ENCODE results near the gene VGLL4.

The VGLL4 gene

DNA sequence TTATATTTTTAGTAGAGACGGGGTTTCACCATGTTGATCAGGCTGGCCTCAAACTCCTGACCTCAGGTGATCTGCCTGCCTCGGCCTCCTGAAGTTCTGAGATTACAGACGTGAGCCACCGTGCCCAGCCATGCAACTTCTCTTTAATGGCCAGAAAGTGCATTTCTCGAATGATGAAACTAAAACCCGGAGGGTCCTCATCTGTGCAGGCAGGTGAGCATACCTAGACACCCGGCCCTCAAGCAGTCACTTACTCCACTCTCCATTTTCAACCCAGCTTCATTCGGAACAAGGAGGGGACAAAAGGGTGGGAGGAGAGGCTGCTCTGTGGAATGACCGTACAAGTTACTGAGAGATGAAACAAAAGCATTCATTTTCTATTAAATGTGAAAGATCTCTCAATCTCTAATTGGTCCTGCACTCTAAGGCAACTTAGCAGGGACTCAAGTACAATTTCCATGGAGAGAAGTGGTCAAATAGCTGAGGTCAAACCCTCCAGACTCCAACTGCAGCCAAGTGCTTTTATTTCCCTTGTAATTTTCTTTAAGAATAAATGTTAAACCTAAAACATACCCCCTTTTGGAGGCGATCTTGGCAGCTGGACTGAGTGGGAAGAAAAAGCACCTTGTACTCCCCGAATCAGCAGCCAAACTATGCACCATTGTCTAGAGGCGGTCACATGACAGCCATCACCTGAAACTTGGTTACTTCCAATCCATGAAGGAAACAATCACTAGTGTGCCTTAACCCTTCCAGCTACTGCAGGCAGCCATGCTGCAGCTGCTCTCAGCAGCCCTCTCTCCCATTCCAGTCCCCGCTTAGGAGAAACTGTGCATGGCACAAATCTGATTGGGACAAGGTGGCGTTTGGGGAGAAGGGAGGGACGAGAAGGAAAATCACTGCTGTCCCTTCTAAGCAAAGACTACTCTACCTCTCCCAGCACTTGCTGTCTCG, 62.2 kb downstream of the VGLL4 start:
- ChIA-PET POLR2A (no interaction called here), CTCF (no interaction called here)
- no peak for DNase-seq (ENCODE audit: extremely low spot score)
- TF ChIP-seq L3MBTL2 (conservative IDR thresholded peaks at IDR 0.05) (no peak), NFRKB (IDR thresholded peaks at IDR 0.05) (no peak), HDGF (IDR thresholded peaks at IDR 0.05; ENCODE audit: borderline replicate concordance) (no peak), FOXM1 (IDR thresholded peaks at IDR 0.05; ENCODE audit: borderline replicate concordance) (no peak), CTBP1 (IDR thresholded peaks at IDR 0.05; ENCODE audit: borderline replicate concordance) (no peak), ARNT (IDR thresholded peaks at IDR 0.05) (no peak), BHLHE40 (IDR thresholded peaks at IDR 0.05; ENCODE audit: borderline replicate concordance) (no peak), FOXK2 (IDR thresholded peaks at IDR 0.05) (no peak), SUZ12 (IDR thresholded peaks at IDR 0.05) (no peak), TARDBP (IDR thresholded peaks at IDR 0.05) (no peak), ELF4 (IDR thresholded peaks at IDR 0.05) (no peak), SP1 (IDR thresholded peaks at IDR 0.05) (no peak)

DNA sequence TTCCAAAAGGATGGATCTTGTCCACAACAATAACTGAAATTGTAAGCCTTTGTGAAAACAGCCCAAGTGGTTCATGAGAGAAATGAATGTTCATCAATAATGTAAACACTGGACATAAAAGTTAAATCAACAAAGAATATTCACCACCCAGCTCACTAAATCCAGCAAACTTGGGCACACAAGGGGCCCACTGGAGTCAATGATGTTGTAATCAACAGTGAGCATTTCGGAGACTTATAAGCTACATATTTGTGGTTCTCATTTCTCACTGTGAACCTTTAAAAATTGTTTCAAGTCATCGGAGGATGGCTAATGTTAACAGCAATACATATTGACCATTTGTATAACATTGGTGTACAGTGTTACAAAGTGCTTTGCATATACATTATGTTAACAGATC, 63.1 kb downstream of the VGLL4 start:
- POLR2A ChIA-PET = no interaction called here
- no peak for DNase-seq (ENCODE audit: extremely low spot score)
- CTCF ChIA-PET = no interaction called here
- TF ChIP-seq ELF4 (IDR thresholded peaks at IDR 0.05) = no peak
- TF ChIP-seq CTBP1 (IDR thresholded peaks at IDR 0.05; ENCODE audit: borderline replicate concordance) = no peak
- no peak for TF ChIP-seq SUZ12 (IDR thresholded peaks at IDR 0.05)
- TF ChIP-seq FOXK2 (IDR thresholded peaks at IDR 0.05) = no peak
- TF ChIP-seq FOXA1 (IDR thresholded peaks at IDR 0.05) = no peak
- no peak for TF ChIP-seq HDGF (IDR thresholded peaks at IDR 0.05; ENCODE audit: borderline replicate concordance)
- no peak for TF ChIP-seq ARNT (IDR thresholded peaks at IDR 0.05)
- TF ChIP-seq, protein P1, sequence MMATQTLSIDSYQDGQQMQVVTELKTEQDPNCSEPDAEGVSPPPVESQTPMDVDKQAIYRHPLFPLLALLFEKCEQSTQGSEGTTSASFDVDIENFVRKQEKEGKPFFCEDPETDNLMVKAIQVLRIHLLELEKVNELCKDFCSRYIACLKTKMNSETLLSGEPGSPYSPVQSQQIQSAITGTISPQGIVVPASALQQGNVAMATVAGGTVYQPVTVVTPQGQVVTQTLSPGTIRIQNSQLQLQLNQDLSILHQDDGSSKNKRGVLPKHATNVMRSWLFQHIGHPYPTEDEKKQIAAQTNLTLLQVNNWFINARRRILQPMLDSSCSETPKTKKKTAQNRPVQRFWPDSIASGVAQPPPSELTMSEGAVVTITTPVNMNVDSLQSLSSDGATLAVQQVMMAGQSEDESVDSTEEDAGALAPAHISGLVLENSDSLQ (IDR thresholded peaks at IDR 0.05) = no peak
- no peak for TF ChIP-seq BHLHE40 (IDR thresholded peaks at IDR 0.05; ENCODE audit: borderline replicate concordance)
- TF ChIP-seq LEF1 (IDR thresholded peaks at IDR 0.05; ENCODE audit: borderline replicate concordance) = no peak
- no peak for TF ChIP-seq TARDBP (IDR thresholded peaks at IDR 0.05)
- TF ChIP-seq L3MBTL2 (conservative IDR thresholded peaks at IDR 0.05) = no peak
- no peak for TF ChIP-seq SP1 (IDR thresholded peaks at IDR 0.05)
- no peak for TF ChIP-seq FOXM1 (IDR thresholded peaks at IDR 0.05; ENCODE audit: borderline replicate concordance)
- no peak for TF ChIP-seq NFRKB (IDR thresholded peaks at IDR 0.05)

DNA sequence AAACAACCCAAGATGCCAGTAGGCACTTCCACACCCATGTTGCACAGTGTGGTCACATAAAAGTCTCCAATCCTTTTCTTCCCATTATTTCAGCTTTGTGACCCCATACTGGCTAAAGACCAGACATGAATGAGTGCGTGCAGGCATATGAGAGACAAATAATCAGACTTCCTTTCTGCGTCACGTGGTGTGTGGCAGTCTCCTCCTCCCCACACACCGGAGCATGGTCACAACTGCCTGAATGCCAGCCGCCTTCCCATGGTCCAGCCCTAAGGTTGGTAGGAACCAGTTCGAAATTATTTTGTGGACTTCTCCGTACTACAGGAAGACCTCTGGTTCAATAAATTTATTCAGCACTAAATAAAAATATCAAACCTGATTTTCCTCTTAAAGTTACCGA, 65.5 kb downstream of the VGLL4 start:
- ChIA-PET CTCF (no interaction called here), POLR2A (no interaction called here)
- no peak for DNase-seq (ENCODE audit: extremely low spot score)
- TF ChIP-seq FOXM1 (IDR thresholded peaks at IDR 0.05; ENCODE audit: borderline replicate concordance) (no peak), TARDBP (IDR thresholded peaks at IDR 0.05) (no peak), SP1 (IDR thresholded peaks at IDR 0.05) (no peak), FOXK2 (IDR thresholded peaks at IDR 0.05) (no peak), ZNF384 (IDR thresholded peaks at IDR 0.05) (no peak), ARNT (IDR thresholded peaks at IDR 0.05) (no peak), L3MBTL2 (conservative IDR thresholded peaks at IDR 0.05) (no peak), CTBP1 (IDR thresholded peaks at IDR 0.05; ENCODE audit: borderline replicate concordance) (no peak), LEF1 (IDR thresholded peaks at IDR 0.05; ENCODE audit: borderline replicate concordance) (no peak), SUZ12 (IDR thresholded peaks at IDR 0.05) (no peak), ELF4 (IDR thresholded peaks at IDR 0.05) (no peak), BHLHE40 (IDR thresholded peaks at IDR 0.05; ENCODE audit: borderline replicate concordance) (no peak), HDGF (IDR thresholded peaks at IDR 0.05; ENCODE audit: borderline replicate concordance) (no peak), NFRKB (IDR thresholded peaks at IDR 0.05) (no peak), FOXA1 (IDR thresholded peaks at IDR 0.05) (no peak)
- TF ChIP-seq, protein P1 (IDR thresholded peaks at IDR 0.05) = no peak

DNA sequence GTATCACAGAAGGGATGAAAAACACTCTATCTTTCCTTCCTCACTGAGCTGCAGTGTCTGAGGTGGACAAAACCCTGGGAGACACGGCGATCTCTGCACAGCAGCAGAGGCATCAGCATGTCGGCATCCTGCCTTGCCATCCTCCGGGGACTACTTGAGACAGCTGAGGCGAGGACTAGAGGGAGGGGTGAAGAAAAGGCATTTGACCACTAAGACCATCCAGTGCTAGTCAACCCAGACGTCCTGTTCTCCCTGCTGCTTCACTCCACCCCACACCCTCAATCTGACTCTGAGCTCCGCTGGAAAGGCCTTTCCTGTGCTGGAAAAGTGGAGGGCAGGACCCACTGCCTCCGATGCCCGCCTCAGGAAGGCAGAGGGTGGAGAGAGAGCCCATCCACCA, 67.3 kb downstream of the VGLL4 start:
- no peak for TF ChIP-seq L3MBTL2 (conservative IDR thresholded peaks at IDR 0.05)
- TF ChIP-seq HDGF (IDR thresholded peaks at IDR 0.05; ENCODE audit: borderline replicate concordance) = no peak
- no peak for TF ChIP-seq FOXK2 (IDR thresholded peaks at IDR 0.05)
- no peak for TF ChIP-seq FOXM1 (IDR thresholded peaks at IDR 0.05; ENCODE audit: borderline replicate concordance)
- no peak for TF ChIP-seq SP1 (IDR thresholded peaks at IDR 0.05)
- TF ChIP-seq CTBP1 (IDR thresholded peaks at IDR 0.05; ENCODE audit: borderline replicate concordance) = no peak
- TF ChIP-seq SUZ12 (IDR thresholded peaks at IDR 0.05) = no peak
- TF ChIP-seq ZNF384 (IDR thresholded peaks at IDR 0.05) = no peak
- no peak for TF ChIP-seq FOXA1 (IDR thresholded peaks at IDR 0.05)
- no peak for TF ChIP-seq ELF4 (IDR thresholded peaks at IDR 0.05)
- TF ChIP-seq NFRKB (IDR thresholded peaks at IDR 0.05) = no peak
- ChIA-PET POLR2A (no interaction called here), CTCF (no interaction called here)
- DNase-seq (ENCODE audit: extremely low spot score) = no peak

DNA sequence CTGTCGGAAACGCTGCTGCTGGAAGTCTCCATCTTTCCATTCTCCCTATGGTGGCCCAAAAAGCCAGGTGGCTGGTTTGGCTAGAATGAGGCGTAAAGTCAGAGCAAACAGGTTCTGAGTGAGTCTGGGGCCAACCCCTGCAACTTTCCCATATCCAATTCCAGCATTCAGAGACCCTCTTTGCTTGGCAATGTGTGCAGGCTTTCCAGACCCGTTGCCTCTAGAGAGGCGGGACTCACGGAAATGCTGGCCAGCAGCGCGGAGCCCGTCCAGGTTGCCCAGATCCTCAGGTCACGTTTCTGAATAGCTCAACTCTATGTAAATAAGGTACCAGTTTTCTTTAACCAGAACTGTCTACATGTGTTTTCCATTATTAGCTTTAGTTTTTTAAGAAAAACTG, 68.0 kb downstream of the VGLL4 start:
- CTCF ChIA-PET = no interaction called here
- POLR2A ChIA-PET = no interaction called here
- TF ChIP-seq HDGF (IDR thresholded peaks at IDR 0.05; ENCODE audit: borderline replicate concordance) = no peak
- TF ChIP-seq, protein P1 (IDR thresholded peaks at IDR 0.05) = no peak
- no peak for TF ChIP-seq FOXK2 (IDR thresholded peaks at IDR 0.05)
- TF ChIP-seq FOXM1 (IDR thresholded peaks at IDR 0.05; ENCODE audit: borderline replicate concordance) = no peak
- no peak for TF ChIP-seq TARDBP (IDR thresholded peaks at IDR 0.05)
- no peak for TF ChIP-seq CTBP1 (IDR thresholded peaks at IDR 0.05; ENCODE audit: borderline replicate concordance)
- TF ChIP-seq FOXA1 (IDR thresholded peaks at IDR 0.05) = no peak
- TF ChIP-seq ZNF384 (IDR thresholded peaks at IDR 0.05) = no peak
- no peak for TF ChIP-seq L3MBTL2 (conservative IDR thresholded peaks at IDR 0.05)
- no peak for TF ChIP-seq ARNT (IDR thresholded peaks at IDR 0.05)
- no peak for DNase-seq (ENCODE audit: extremely low spot score)
